Immature natural killer cell (primary cell): ENCODE results near the gene SLC19A1. TPM values are rescaled to one million over a fixed set of nuclear protein-coding genes. Genes with fewer than 3 reads are reported as not detected.

Experiments
- DNase-seq, 3 donors: peaks; one replicate each; pipeline ENCODE4 v3.0.0; 2022; ENCODE audit warnings: mixed read lengths in 1 of 3
- H3K27ac Mint-ChIP-seq, 6 donors: one replicate each; pipeline ENCODE4 v1.8.0; 2020; ENCODE audit warnings: mixed read lengths in 6 of 6, mild to moderate bottlenecking in 5 of 6, inconsistent platforms in 4 of 6, moderate library complexity in 3 of 6
- H3K27me3 Mint-ChIP-seq, 3 donors: one replicate each; pipeline ENCODE4 v1.8.0; 2020 to 2021; ENCODE audit warnings: low read depth in 3 of 3, mild to moderate bottlenecking in 3 of 3, mixed read lengths in 3 of 3, moderate library complexity in 3 of 3, inconsistent platforms in 1 of 3
- H3K36me3 Mint-ChIP-seq, 3 donors: one replicate each; pipeline ENCODE4 v1.8.0; 2020; ENCODE audit warnings: mixed read lengths in 3 of 3, inconsistent platforms in 2 of 3, mild to moderate bottlenecking in 2 of 3
- H3K4me1 Mint-ChIP-seq, 2 donors: one replicate each; pipeline ENCODE4 v1.8.0; 2020; ENCODE audit warnings: inconsistent platforms in 2 of 2, mild to moderate bottlenecking in 2 of 2, mixed read lengths in 2 of 2, moderate library complexity in 1 of 2
- H3K4me3 Mint-ChIP-seq, 5 donors: one replicate each; pipeline ENCODE4 v1.8.0; 2020; ENCODE audit warnings: mild to moderate bottlenecking in 5 of 5, mixed read lengths in 5 of 5, inconsistent platforms in 3 of 5, moderate library complexity in 3 of 5
- H3K9me3 Mint-ChIP-seq, 6 donors: one replicate each; pipeline ENCODE4 v1.8.0; 2020; ENCODE audit warnings: mild to moderate bottlenecking in 6 of 6, mixed read lengths in 6 of 6, inconsistent platforms in 4 of 6, moderate library complexity in 3 of 6
- polyA plus RNA-seq, 3 donors: library from polyadenylated mRNA; unstranded; fragments of 300-500 nt; fragmentation: Illumina TruSeq; gene quantifications; one replicate each; pipeline ENCODE4 v1.2.3, GENCODE V29; 2021

The SLC19A1 gene
- polyA plus RNA-seq, 3 donors from 2014 or later = 0.84 to 7.1 (median 1.7) TPM

GRCh38 chr21:45472445-45473365 lies 69.5 kb downstream of the SLC19A1 start:
- DNase-seq = no peak
- Mint-ChIP-seq H3K36me3 (no peaks in the 10 kb centered on the region), H3K9me3 (no peaks in the 10 kb centered on the region), H3K27ac (no peak overlapping the region), H3K4me1 (peaks cover 4 to 6% of the 10 kb centered on the region in 2 donors), H3K4me3 (no peak overlapping the region), H3K27me3 (peaks cover 3 to 7% (median 5%) of the 10 kb centered on the region in 3 donors)

- no peaks in the 10 kb centered on the region for H3K9me3 Mint-ChIP-seq
- no peak for DNase-seq
- H3K4me1 Mint-ChIP-seq = peaks cover 2 to 4% of the 10 kb centered on the region in 2 donors
- H3K27ac Mint-ChIP-seq = no peak overlapping the region
- H3K4me3 Mint-ChIP-seq = no peak overlapping the region
- no peaks in the 10 kb centered on the region for H3K36me3 Mint-ChIP-seq
- H3K27me3 Mint-ChIP-seq = peaks cover 3 to 6% (median 5%) of the 10 kb centered on the region in 3 donors
Measured at GRCh38 chr21:45471525-45472221, 70.6 kb downstream of the SLC19A1 start.

- Mint-ChIP-seq H3K4me1 (no peaks in the 10 kb centered on the region), H3K36me3 (no peaks in the 10 kb centered on the region), H3K27me3 (peaks cover 2 to 5% (median 2%) of the 10 kb centered on the region in 3 donors), H3K9me3 (no peaks in the 10 kb centered on the region), H3K27ac (no peak overlapping the region), H3K4me3 (no peak overlapping the region)
- no peak for DNase-seq
Measured at GRCh38 chr21:45470773-45471524, 71.3 kb downstream of the SLC19A1 start.

- Mint-ChIP-seq H3K4me1 (no peaks in the 10 kb centered on the region), H3K9me3 (no peaks in the 10 kb centered on the region), H3K27ac (peak overlapping the region in 1 of 6 donors; percentile 18), H3K27me3 (peaks cover 2 to 5% (median 2%) of the 10 kb centered on the region in 3 donors), H3K36me3 (no peaks in the 10 kb centered on the region), H3K4me3 (no peak overlapping the region)
- no peak for DNase-seq
Measured at GRCh38 chr21:45470087-45470515, 72.1 kb downstream of the SLC19A1 start.

GRCh38 chr21:45469273-45470086 lies 72.8 kb downstream of the SLC19A1 start:
- Mint-ChIP-seq H3K4me1 (no peaks in the 10 kb centered on the region), H3K4me3 (no peak overlapping the region), H3K27me3 (peaks cover 2 to 9% (median 4%) of the 10 kb centered on the region in 3 donors), H3K27ac (no peak overlapping the region), H3K36me3 (no peaks in the 10 kb centered on the region), H3K9me3 (no peaks in the 10 kb centered on the region)
- DNase-seq = no peak

- Mint-ChIP-seq H3K4me3 (no peak overlapping the region), H3K27ac (no peak overlapping the region), H3K27me3 (peaks cover 4 to 8% (median 4%) of the 10 kb centered on the region in 3 donors), H3K9me3 (no peaks in the 10 kb centered on the region), H3K4me1 (no peaks in the 10 kb centered on the region), H3K36me3 (no peaks in the 10 kb centered on the region)
- DNase-seq = no peak
Measured at GRCh38 chr21:45468971-45469272, 73.3 kb downstream of the SLC19A1 start.

- H3K4me1 Mint-ChIP-seq = no peaks in the 10 kb centered on the region
- H3K36me3 Mint-ChIP-seq = no peaks in the 10 kb centered on the region
- no peak for DNase-seq
Measured at GRCh38 chr21:45468051-45468970, 73.9 kb downstream of the SLC19A1 start.

GRCh38 chr21:45467221-45467779 lies 74.9 kb downstream of the SLC19A1 start:
- no peaks in the 10 kb centered on the region for H3K4me1 Mint-ChIP-seq
- peaks cover 5 to 8% (median 8%) of the 10 kb centered on the region in 3 donors for H3K27me3 Mint-ChIP-seq
- no peak overlapping the region for H3K4me3 Mint-ChIP-seq
- H3K9me3 Mint-ChIP-seq = no peaks in the 10 kb centered on the region
- no peak overlapping the region for H3K27ac Mint-ChIP-seq
- DNase-seq = no peak
- H3K36me3 Mint-ChIP-seq = no peaks in the 10 kb centered on the region

More at GRCh38 chr21:45468051-45468970, 73.9 kb downstream of the SLC19A1 start:
- no peak overlapping the region for H3K27ac Mint-ChIP-seq
- H3K27me3 Mint-ChIP-seq = peaks cover 5 to 8% (median 8%) of the 10 kb centered on the region in 3 donors
- H3K9me3 Mint-ChIP-seq = no peaks in the 10 kb centered on the region
- H3K4me3 Mint-ChIP-seq = no peak overlapping the region

- Mint-ChIP-seq H3K9me3 (no peaks in the 10 kb centered on the region), H3K27ac (no peak overlapping the region), H3K4me3 (no peak overlapping the region), H3K36me3 (no peaks in the 10 kb centered on the region), H3K27me3 (peaks cover 5 to 8% (median 8%) of the 10 kb centered on the region in 3 donors), H3K4me1 (no peaks in the 10 kb centered on the region)
- no peak for DNase-seq
Measured at GRCh38 chr21:45466330-45467220, 75.7 kb downstream of the SLC19A1 start.

- no peak overlapping the region for H3K27ac Mint-ChIP-seq
Measured at GRCh38 chr21:45465611-45466329, 76.5 kb downstream of the SLC19A1 start.

GRCh38 chr21:45465105-45465504 lies 77.1 kb downstream of the SLC19A1 start:
- H3K4me3 Mint-ChIP-seq = no peak overlapping the region
- H3K27me3 Mint-ChIP-seq = peaks cover 5 to 8% (median 8%) of the 10 kb centered on the region in 3 donors
- no peak for DNase-seq
- H3K27ac Mint-ChIP-seq = no peak overlapping the region
- H3K36me3 Mint-ChIP-seq = no peaks in the 10 kb centered on the region
- no peaks in the 10 kb centered on the region for H3K4me1 Mint-ChIP-seq
- H3K9me3 Mint-ChIP-seq = no peaks in the 10 kb centered on the region

More at GRCh38 chr21:45465611-45466329, 76.5 kb downstream of the SLC19A1 start:
- Mint-ChIP-seq H3K4me3 (no peak overlapping the region), H3K36me3 (no peaks in the 10 kb centered on the region), H3K27me3 (peaks cover 5 to 8% (median 8%) of the 10 kb centered on the region in 3 donors), H3K9me3 (no peaks in the 10 kb centered on the region), H3K4me1 (no peaks in the 10 kb centered on the region)
- DNase-seq = no peak
